H7 (cell line): Measurements from ENCODE around the gene GPSM3. TPM values are rescaled to one million over a fixed set of nuclear protein-coding genes. Genes with fewer than 3 reads are reported as not detected.
"Not testable (repeated sequence)": the region's sequence is repeated elsewhere in the genome, so short reads cannot be mapped to it uniquely, and the experiment has no call there.

Experiments used
- DNase-seq: peaks from one replicate; pipeline ENCODE4 v3.0.0; 2012
- H3K27me3 ChIP-seq: 2 replicates; pipeline ENCODE4 v1.6.0; 2011; ENCODE audit warnings: mild to moderate bottlenecking, low read length; ENCODE audit not compliant: control insufficient read depth, insufficient read depth
- H3K36me3 ChIP-seq: replicated peaks from 2 replicates; pipeline ENCODE4 v1.5.1; 2011; ENCODE audit warnings: low read length; ENCODE audit not compliant: control insufficient read depth, insufficient read depth
- H3K4me3 ChIP-seq: 2 replicates; pipeline ENCODE4 v1.5.1; 2011; ENCODE audit warnings: low read depth, mild to moderate bottlenecking, control low read depth, low read length, moderate library complexity; ENCODE audit not compliant: insufficient read depth
- total RNA-seq: library from RNA; depleted of rRNA; stranded (reverse); fragments of >200 nt; shearing (Covaris generic); gene quantifications from 2 replicates; pipeline ENCODE4 v1.2.3, GENCODE V29; 2014; rRNA removed

Gene GPSM3
- total RNA-seq, 1 experiment from 2014 or later: 21.2 TPM

- no peaks in the 10 kb centered on the region for H3K36me3 ChIP-seq
- peak; percentile 83 for DNase-seq
- peak overlapping the region; percentile 57 for H3K4me3 ChIP-seq
- peaks cover 48% of the 10 kb centered on the region for H3K27me3 ChIP-seq
These were observed 44.0 kb downstream of the GPSM3 start for GRCh38 chr6:32148289-32149091.

DNA sequence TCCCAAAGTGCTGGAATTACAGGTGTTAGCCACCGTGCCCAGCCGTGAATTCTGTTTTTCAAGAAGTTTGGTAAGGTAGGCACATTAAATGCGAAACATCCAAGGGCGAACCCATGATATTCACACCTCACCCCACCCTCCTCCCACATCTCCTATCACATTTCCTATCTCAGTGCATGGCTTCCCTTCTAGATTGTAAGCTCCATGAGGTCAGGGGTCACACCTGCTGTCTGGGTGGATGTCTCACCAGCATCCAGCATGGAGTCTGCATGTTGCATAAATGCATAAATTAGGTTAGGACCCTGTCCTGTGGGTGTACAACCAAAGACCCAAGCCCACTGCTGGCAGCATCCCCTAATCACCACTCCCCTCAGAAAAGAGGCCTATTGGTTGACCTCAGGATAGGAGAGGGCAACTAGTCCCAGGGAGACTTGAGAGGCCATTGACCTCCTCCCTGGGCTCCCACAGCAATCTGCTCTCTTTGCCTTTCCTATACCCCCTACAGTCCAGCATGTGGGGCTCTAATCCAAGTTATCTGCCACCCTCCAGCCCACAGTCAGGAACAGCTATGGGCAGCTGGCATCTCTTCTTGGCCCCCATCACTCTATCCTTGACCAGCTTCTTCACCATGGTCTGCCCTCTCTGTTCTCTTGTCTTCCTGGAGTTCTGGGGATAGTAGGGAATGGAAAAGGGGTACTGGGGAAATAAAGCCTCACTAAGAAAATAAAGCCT is 44.9 kb downstream of the GPSM3 start:
- Histone ChIP-seq H3K27me3 (peaks cover 42% of the 10 kb centered on the region), H3K4me3 (peak overlapping the region; percentile 35; the same call in 1 of the 2 replicates), H3K36me3 (no peaks in the 10 kb centered on the region)
- DNase-seq: no peak

DNA sequence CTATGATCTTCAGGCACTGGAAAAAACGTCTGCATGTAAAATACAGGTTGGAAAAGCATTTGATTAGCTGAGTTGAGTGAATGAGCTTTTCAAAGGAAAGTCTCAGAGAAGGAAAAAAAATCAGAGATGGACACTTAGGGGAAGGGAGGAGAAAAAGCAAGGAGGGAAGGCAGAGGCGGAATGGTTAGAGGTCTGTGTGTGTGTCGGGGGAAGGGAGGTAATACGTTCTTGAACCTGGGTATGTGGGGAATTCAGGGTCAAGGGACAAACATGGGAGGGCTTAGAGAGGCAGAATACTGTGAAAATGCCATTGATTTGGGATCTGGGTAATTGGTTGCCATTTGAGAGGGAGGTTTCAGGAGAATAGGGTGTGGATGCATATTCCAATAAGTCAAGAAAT is 45.8 kb downstream of the GPSM3 start:
- H3K4me3 ChIP-seq: no peak overlapping the region
- H3K27me3 ChIP-seq: peaks cover 34% of the 10 kb centered on the region
- peak; percentile 43 for DNase-seq
- H3K36me3 ChIP-seq: no peaks in the 10 kb centered on the region

DNA sequence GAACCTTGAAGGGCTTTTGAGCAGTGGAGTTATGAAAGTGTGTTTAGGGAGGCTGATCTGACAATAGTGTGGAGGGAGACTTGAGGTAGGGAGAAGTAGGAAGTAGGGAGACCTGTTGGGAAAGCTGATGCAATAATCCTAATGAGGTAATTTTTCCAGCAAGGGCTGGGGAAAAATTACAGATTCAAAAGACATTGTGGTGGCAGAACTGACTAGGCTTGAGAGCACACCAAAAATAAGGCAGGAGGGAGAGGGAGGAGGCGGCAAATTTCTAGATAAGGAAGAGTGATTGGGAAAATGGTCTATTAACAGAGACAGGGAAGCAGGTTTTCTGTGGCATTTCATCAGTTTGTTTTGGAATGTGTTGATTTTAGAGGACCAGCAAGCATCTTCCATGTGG is 46.2 kb downstream of the GPSM3 start:
- Histone ChIP-seq H3K27me3 (peaks cover 30% of the 10 kb centered on the region), H3K36me3 (no peaks in the 10 kb centered on the region), H3K4me3 (no peak overlapping the region)
- DNase-seq: peak; percentile 13

GRCh38 chr6:32144238-32144637 is 48.2 kb downstream of the GPSM3 start:
- not testable (repeated sequence) for H3K27me3 ChIP-seq, DNase-seq, H3K36me3 ChIP-seq, H3K4me3 ChIP-seq

Other genes with a start within 250 kb of the GPSM3 start
- gene CFB, start 246.5 kb downstream of the GPSM3 start, total RNA-seq: not detected in 2 replicates
- gene NELFE, start 233.7 kb downstream of the GPSM3 start, total RNA-seq: 109 and 115 TPM in 2 replicates
- 47.2 and 57.6 TPM in 2 replicates for gene SKIC2, start 233.5 kb downstream of the GPSM3 start, total RNA-seq
- 18.8 and 19.9 TPM in 2 replicates for gene DXO, start 220.5 kb downstream of the GPSM3 start, total RNA-seq
- 0.35 and 1.5 TPM in 2 replicates for gene C4A, start 210.6 kb downstream of the GPSM3 start, total RNA-seq
- 1.1 and 1.9 TPM in 2 replicates for gene C4B, start 177.8 kb downstream of the GPSM3 start, total RNA-seq
- gene CYP21A2, start 154.2 kb downstream of the GPSM3 start, total RNA-seq: 0.11 TPM in 1 of 2 replicates, not detected in the other
- 2.7 and 4.4 TPM in 2 replicates for gene TNXB, start 83.3 kb downstream of the GPSM3 start, total RNA-seq
- 25.1 and 26.2 TPM in 2 replicates for gene ATF6B, start 64.4 kb downstream of the GPSM3 start, total RNA-seq
- gene FKBPL, start 62.4 kb downstream of the GPSM3 start, total RNA-seq: 12.5 and 12.8 TPM in 2 replicates
- gene PRRT1, start 40.7 kb downstream of the GPSM3 start, total RNA-seq: 0.14 TPM in 1 of 2 replicates, not detected in the other
- 24.7 and 25.5 TPM in 2 replicates for gene PPT2, start 38.5 kb downstream of the GPSM3 start, total RNA-seq
- 4.3 and 5.9 TPM in 2 replicates for gene EGFL8, start 28.0 kb downstream of the GPSM3 start, total RNA-seq
- 99.3 and 113 TPM in 2 replicates for gene AGPAT1, start 16.6 kb downstream of the GPSM3 start, total RNA-seq
- gene RNF5, start 14.2 kb downstream of the GPSM3 start, total RNA-seq: 94.6 and 99.0 TPM in 2 replicates
- gene AGER, start 8.4 kb downstream of the GPSM3 start, total RNA-seq: 2.2 and 2.8 TPM in 2 replicates
- 64.2 and 67.7 TPM in 2 replicates for gene PBX2, start 2.4 kb downstream of the GPSM3 start, total RNA-seq
- gene NOTCH4, start 31.4 kb upstream of the GPSM3 start, total RNA-seq: 0.96 and 1.6 TPM in 2 replicates
- gene TSBP1, start 179.3 kb upstream of the GPSM3 start, total RNA-seq: not detected in 2 replicates
- not detected in 2 replicates for gene BTNL2, start 214.5 kb upstream of the GPSM3 start, total RNA-seq
- 0.33 TPM in 1 of 2 replicates, not detected in the other for gene HLA-DRA, start 247.2 kb upstream of the GPSM3 start, total RNA-seq